HL-60 (cell line): ENCODE measurements around the gene LIMS1.

Experiments
- CTCF ChIP-seq: IDR thresholded peaks from one replicate; pipeline ENCODE4 v1.5.1; 2011; ENCODE audit warnings: low read length, control low read depth, inconsistent platforms; ENCODE audit not compliant: insufficient read depth
- GABPA ChIP-seq: IDR thresholded peaks from 2 replicates; pipeline ENCODE4 v1.6.1; 2012; ENCODE audit warnings: low read depth
- POLR2AphosphoS5 ChIP-seq: IDR thresholded peaks from 2 replicates; pipeline ENCODE4 v1.6.1; 2012; ENCODE audit warnings: low read depth
- REST ChIP-seq: IDR thresholded peaks from 2 replicates; pipeline ENCODE4 v1.6.1; 2012; ENCODE audit warnings: low read depth; ENCODE audit not compliant: insufficient replicate concordance
- SPI1 ChIP-seq: IDR thresholded peaks from 2 replicates; pipeline ENCODE4 v1.6.1; 2012; ENCODE audit warnings: low read depth, mild to moderate bottlenecking, borderline replicate concordance

DNA sequence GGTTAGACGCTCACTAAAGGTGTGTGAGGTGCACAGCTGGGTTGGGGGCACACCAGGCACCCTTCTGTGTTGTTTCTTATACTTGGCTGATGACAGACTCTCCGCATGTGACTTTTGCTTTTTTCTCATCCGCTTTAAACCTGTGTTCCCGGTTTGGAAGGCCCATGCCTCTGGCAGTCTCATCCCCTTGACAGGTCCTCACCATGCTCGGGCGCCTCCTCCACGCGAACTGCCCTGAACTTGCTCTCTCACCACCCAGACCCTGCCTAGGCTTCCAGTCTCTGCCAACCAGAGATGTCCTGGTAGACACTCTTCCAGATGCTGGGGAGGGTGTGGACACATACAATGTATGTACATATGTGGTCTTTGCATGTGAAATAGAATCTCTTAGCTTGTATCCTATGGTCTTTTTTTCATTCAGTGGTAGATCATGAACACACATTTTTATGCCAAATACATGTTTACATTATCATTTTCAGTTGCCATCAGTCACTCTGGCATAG, 79.8 kb downstream of the LIMS1 start:
- no peak for TF ChIP-seq POLR2AphosphoS5
- no peak for TF ChIP-seq REST
- no peak for TF ChIP-seq CTCF
- TF ChIP-seq GABPA: no peak
- no peak for TF ChIP-seq SPI1
